MCF 10A (cell line): ENCODE results near the gene REPIN1. TPM values are rescaled to one million over a fixed set of nuclear protein-coding genes. Genes with fewer than 3 reads are reported as not detected.

Experiments
- BruUV-seq: library from RNA; stranded (reverse); fragments of 400-500 nt; replicated peaks from 2 replicates; lab custom pipeline; 2021; lab: Mats Ljungman, UMichigan
- CTCF ChIA-PET: fragments of 300-600 bp; sonication (Branson Sonifier 250); formaldehyde crosslinking; extraction: SDS; loops from one replicate; lab custom pipeline; 2021; ENCODE audit warnings: antibody characterized with exemption, inconsistent platforms; lab: Yijun Ruan, JAX
- POLR2A ChIA-PET: fragments of 300-600, 350-650 bp; sonication (Branson Sonifier 250); formaldehyde crosslinking; extraction: SDS; loops from one replicate; lab custom pipeline; 2020; ENCODE audit warnings: antibody characterized with exemption, inconsistent platforms; lab: Yijun Ruan, JAX
- DNase-seq: peaks from one replicate; pipeline ENCODE4 v3.0.0-alpha.2; 2018; ENCODE audit not compliant: unreplicated experiment
- H3K27ac Mint-ChIP-seq: one replicate; pipeline ENCODE4 v1.8.0; 2022; ENCODE audit warnings: mild to moderate bottlenecking, low read depth, mixed read lengths; ENCODE audit not compliant: unreplicated experiment
- H3K27me3 Mint-ChIP-seq: one replicate; pipeline ENCODE4 v1.8.0; 2022; ENCODE audit warnings: mixed read lengths; ENCODE audit not compliant: insufficient read depth, unreplicated experiment
- H3K36me3 Mint-ChIP-seq: one replicate; pipeline ENCODE4 v1.8.0; 2022; ENCODE audit warnings: mild to moderate bottlenecking, moderate library complexity, mixed read lengths; ENCODE audit not compliant: insufficient read depth, unreplicated experiment
- H3K4me1 Mint-ChIP-seq: one replicate; pipeline ENCODE4 v1.8.0; 2022; ENCODE audit warnings: mixed read lengths; ENCODE audit not compliant: insufficient read depth, unreplicated experiment
- H3K4me3 Mint-ChIP-seq: one replicate; pipeline ENCODE4 v1.8.0; 2022; ENCODE audit warnings: mild to moderate bottlenecking, moderate library complexity, mixed read lengths; ENCODE audit not compliant: unreplicated experiment
- H3K9me3 Mint-ChIP-seq: one replicate; pipeline ENCODE4 v1.8.0; 2022; ENCODE audit warnings: mixed read lengths; ENCODE audit not compliant: unreplicated experiment
- intact Hi-C: fragments of 100-400 bp; cut with micrococcal nuclease; formaldehyde crosslinking; loops from 2 replicates; pipeline ENCODE4 v1.14.1; 2022
- total RNA-seq: library from RNA; stranded (reverse); gene quantifications from 2 replicates; pipeline ENCODE4 v1.2.3, GENCODE V29; 2022
- TF ChIP-seq, protein P1 (sequence below): fragments of 200-600 bp; IDR thresholded peaks from one replicate; pipeline ENCODE4 v1.8.0; 2022; ENCODE audit warnings: antibody characterized with exemption, mild to moderate bottlenecking; ENCODE audit not compliant: unreplicated experiment

The REPIN1 gene
- total RNA-seq, 1 experiment from 2014 or later, result 80.8 TPM

GRCh38 chr7:150388306-150388705 lies 19.7 kb downstream of the REPIN1 start:
- CTCF ChIA-PET, result interaction anchor here (0.8 to 0.9 kb wide), 2 partner anchors 30 to 32 kb away, joined by 3 read pairs; no protein-coding TSS in a partner anchor
- Mint-ChIP-seq H3K9me3 (no peaks in the 10 kb centered on the region), H3K27me3 (no peaks in the 10 kb centered on the region), H3K4me1 (peaks cover 2% of the 10 kb centered on the region), H3K36me3 (no peaks in the 10 kb centered on the region), H3K27ac (no peak overlapping the region), H3K4me3 (no peak overlapping the region)
- intact Hi-C loops, result no loop called here
- no peak for DNase-seq
- BruUV-seq, result no TSS peak
- POLR2A ChIA-PET, result no interaction called here
- TF ChIP-seq, protein P1, sequence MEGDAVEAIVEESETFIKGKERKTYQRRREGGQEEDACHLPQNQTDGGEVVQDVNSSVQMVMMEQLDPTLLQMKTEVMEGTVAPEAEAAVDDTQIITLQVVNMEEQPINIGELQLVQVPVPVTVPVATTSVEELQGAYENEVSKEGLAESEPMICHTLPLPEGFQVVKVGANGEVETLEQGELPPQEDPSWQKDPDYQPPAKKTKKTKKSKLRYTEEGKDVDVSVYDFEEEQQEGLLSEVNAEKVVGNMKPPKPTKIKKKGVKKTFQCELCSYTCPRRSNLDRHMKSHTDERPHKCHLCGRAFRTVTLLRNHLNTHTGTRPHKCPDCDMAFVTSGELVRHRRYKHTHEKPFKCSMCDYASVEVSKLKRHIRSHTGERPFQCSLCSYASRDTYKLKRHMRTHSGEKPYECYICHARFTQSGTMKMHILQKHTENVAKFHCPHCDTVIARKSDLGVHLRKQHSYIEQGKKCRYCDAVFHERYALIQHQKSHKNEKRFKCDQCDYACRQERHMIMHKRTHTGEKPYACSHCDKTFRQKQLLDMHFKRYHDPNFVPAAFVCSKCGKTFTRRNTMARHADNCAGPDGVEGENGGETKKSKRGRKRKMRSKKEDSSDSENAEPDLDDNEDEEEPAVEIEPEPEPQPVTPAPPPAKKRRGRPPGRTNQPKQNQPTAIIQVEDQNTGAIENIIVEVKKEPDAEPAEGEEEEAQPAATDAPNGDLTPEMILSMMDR, result no peak

GRCh38 chr7:150388709-150389531 lies 20.3 kb downstream of the REPIN1 start:
- H3K27me3 Mint-ChIP-seq, result no peaks in the 10 kb centered on the region
- no peaks in the 10 kb centered on the region for H3K36me3 Mint-ChIP-seq
- TF ChIP-seq, protein P1, result no peak
- no peak overlapping the region for H3K4me3 Mint-ChIP-seq
- H3K4me1 Mint-ChIP-seq, result no peaks in the 10 kb centered on the region
- DNase-seq, result no peak
- ChIA-PET POLR2A (interaction anchor here (0.6 kb wide), 1 partner anchor 40 kb away, joined by 5 read pairs; no protein-coding TSS in a partner anchor), CTCF (interaction anchor here (0.6 to 0.9 kb wide), 2 partner anchors 32 to 390 kb away, joined by 3 read pairs; no protein-coding TSS in a partner anchor)
- BruUV-seq, result no TSS peak
- H3K9me3 Mint-ChIP-seq, result no peaks in the 10 kb centered on the region
- intact Hi-C loops, result no loop called here
- H3K27ac Mint-ChIP-seq, result no peak overlapping the region

DNA sequence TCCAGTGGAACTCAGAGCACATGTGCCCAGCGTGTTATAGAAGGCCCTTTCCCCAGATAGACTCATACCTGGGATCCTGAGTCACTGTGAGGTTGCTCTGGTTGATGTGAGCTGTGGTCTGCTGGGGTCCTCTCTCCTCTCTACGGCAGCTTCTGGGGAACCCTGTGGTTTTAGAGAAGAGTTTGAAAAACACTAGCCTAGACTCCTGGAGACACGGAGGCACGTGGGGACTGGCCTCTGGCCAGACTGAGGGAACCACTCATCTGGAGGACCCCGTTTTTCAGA lies 20.9 kb downstream of the REPIN1 start:
- Mint-ChIP-seq H3K27ac (no peak overlapping the region), H3K9me3 (no peaks in the 10 kb centered on the region), H3K36me3 (no peaks in the 10 kb centered on the region), H3K4me1 (no peaks in the 10 kb centered on the region), H3K4me3 (no peak overlapping the region), H3K27me3 (no peaks in the 10 kb centered on the region)
- ChIA-PET POLR2A (interaction anchor here (0.6 kb wide), 1 partner anchor 40 kb away, joined by 5 read pairs; no protein-coding TSS in a partner anchor), CTCF (interaction anchor here (0.6 kb wide), 1 partner anchor 389 kb away, joined by 3 read pairs; no protein-coding TSS in a partner anchor)
- DNase-seq, result no peak
- intact Hi-C loops, result no loop called here
- no TSS peak for BruUV-seq
- TF ChIP-seq, protein P1, result no peak

- ChIA-PET CTCF (no interaction called here), POLR2A (no interaction called here)
- no TSS peak for BruUV-seq
- Mint-ChIP-seq H3K9me3 (no peaks in the 10 kb centered on the region), H3K27me3 (no peaks in the 10 kb centered on the region), H3K36me3 (no peaks in the 10 kb centered on the region), H3K27ac (no peak overlapping the region), H3K4me1 (no peaks in the 10 kb centered on the region), H3K4me3 (no peak overlapping the region)
- peak; percentile 24 for DNase-seq
- intact Hi-C loops, result no loop called here
- TF ChIP-seq, protein P1, result no peak
Measured at GRCh38 chr7:150390205-150390604, 21.6 kb downstream of the REPIN1 start.
